ENCODE measurements around the gene DNAI2.

GRCh38 chr17:74326506-74326905 lies 52.5 kb downstream of the DNAI2 start:
- TF ChIP-seq CTCF (IDR thresholded peaks at IDR 0.05), result no peak
- TF ChIP-seq POLR2AphosphoS5 (IDR thresholded peaks at IDR 0.05), result no peak
- TF ChIP-seq POLR2A (IDR thresholded peaks at IDR 0.05), result no peak
- TF ChIP-seq EP300 (IDR thresholded peaks at IDR 0.05), result no peak

All from stomach (tissue), 4 donors.